Fibroblast of skin of abdomen (primary cell): ENCODE data around the gene ARR3.
A peak's percentile ranks its signal among the peaks of the same experiment; 100 is the strongest.
"Not testable (repeated sequence)": the region's sequence is repeated elsewhere in the genome, so short reads cannot be mapped to it uniquely, and the experiment has no call there.

Experiments used
- DNase-seq: peaks from one replicate; pipeline ENCODE4 v3.0.0-alpha.2; 2013

Gene ARR3

GRCh38 chrX:70280573-70280972 lies 12.4 kb downstream of the ARR3 start:
- no peak for DNase-seq

- no peak for DNase-seq
These were observed 13.8 kb downstream of the ARR3 start, which contains the start of gene RAB41 for GRCh38 chrX:70281951-70282350. TSS of gene RAB41 (plus strand) at chrX:70282172. CDS start at chrX:70282218, 46 bp downstream.

GRCh38 chrX:70289168-70289792 lies 21.1 kb downstream of the ARR3 start:
- no peak for DNase-seq

GRCh38 chrX:70289793-70290770 lies 21.9 kb downstream of the ARR3 start, which contains the start of the genes KIF4A and PDZD11:
TSS of gene KIF4A (plus strand) at chrX:70290104. CDS start at chrX:70290459, 355 bp downstream.
TSS of gene PDZD11 (minus strand) at chrX:70289927. CDS start at chrX:70289341, 586 bp downstream.
- DNase-seq = peak; percentile 79

GRCh38 chrX:70292788-70293187 lies 24.7 kb downstream of the ARR3 start:
- no peak for DNase-seq

GRCh38 chrX:70293621-70294020 lies 25.5 kb downstream of the ARR3 start:
- no peak for DNase-seq

GRCh38 chrX:70301716-70302115 lies 33.6 kb downstream of the ARR3 start:
- no peak for DNase-seq

- DNase-seq = peak; percentile 71
These were observed 45.4 kb downstream of the ARR3 start for GRCh38 chrX:70313503-70313902.

- DNase-seq = no peak
These were observed 54.6 kb downstream of the ARR3 start for GRCh38 chrX:70322784-70323183.

- not testable (repeated sequence) for DNase-seq
These were observed 55.5 kb downstream of the ARR3 start for GRCh38 chrX:70323628-70324027.

GRCh38 chrX:70324326-70324725 lies 56.2 kb downstream of the ARR3 start:
- peak; percentile 0 for DNase-seq

GRCh38 chrX:70331161-70331560 lies 63.0 kb downstream of the ARR3 start:
- peak; percentile 28 for DNase-seq
